ENCODE results near the gene SERPINB6.

- TF ChIP-seq CTCF (conservative IDR thresholded peaks at IDR 0.05; ENCODE audit: low read depth, low read length), result no peak
- TF ChIP-seq MAZ (IDR thresholded peaks at IDR 0.05; ENCODE audit: borderline replicate concordance, low read depth, low read length), result no peak
- TF ChIP-seq USF2 (IDR thresholded peaks at IDR 0.05; ENCODE audit: low read depth, low read length), result no peak
- no peak for TF ChIP-seq FOS (IDR thresholded peaks at IDR 0.05; ENCODE audit: low read depth, low read length)
- no peak for TF ChIP-seq RAD21 (IDR thresholded peaks at IDR 0.05; ENCODE audit: low read length)
- no peak for TF ChIP-seq POLR2A (IDR thresholded peaks at IDR 0.05; ENCODE audit: low read depth, low read length)
- no peak for TF ChIP-seq MAFK (IDR thresholded peaks at IDR 0.05; ENCODE audit: low read depth, low read length)
- TF ChIP-seq BHLHE40 (IDR thresholded peaks at IDR 0.05; ENCODE audit: low read depth, low read length), result no peak
- TF ChIP-seq CEBPB (IDR thresholded peaks at IDR 0.05; ENCODE audit: low read depth, low read length), result no peak
- TF ChIP-seq RFX5 (IDR thresholded peaks at IDR 0.05; ENCODE audit: low read depth, low read length), result no peak
- TF ChIP-seq RCOR1 (IDR thresholded peaks at IDR 0.05; ENCODE audit: insufficient replicate concordance, low read length), result no peak
These were observed 7.6 kb downstream of the SERPINB6 start for GRCh38 chr6:2963756-2964155.
